ENCODE measurements around the gene SCML1.
"Not testable (repeated sequence)": the region's sequence is repeated elsewhere in the genome, so short reads cannot be mapped to it uniquely, and the experiment has no call there.

The SCML1 gene

GRCh38 chrX:17769701-17770269 lies 32.5 kb downstream of the SCML1 start:
- no peak for DNase-seq (ENCODE audit: low read depth)
- no peak for TF ChIP-seq CTCF (IDR thresholded peaks at IDR 0.05; ENCODE audit: control insufficient read depth, insufficient read depth, low read depth, low read length, missing control alignments)
- no peak overlapping the region for H3K4me3 ChIP-seq (ENCODE audit: control insufficient read depth, low read depth, low read length)

GRCh38 chrX:17773221-17773876 lies 36.1 kb downstream of the SCML1 start:
- DNase-seq (ENCODE audit: low read depth), result no peak
- TF ChIP-seq CTCF (IDR thresholded peaks at IDR 0.05; ENCODE audit: control insufficient read depth, insufficient read depth, low read depth, low read length, missing control alignments), result no peak
- no peak overlapping the region for H3K4me3 ChIP-seq (ENCODE audit: control insufficient read depth, low read depth, low read length)

- no peak for DNase-seq (ENCODE audit: low read depth)
- no peak overlapping the region for H3K4me3 ChIP-seq (ENCODE audit: control insufficient read depth, low read depth, low read length)
- TF ChIP-seq CTCF (IDR thresholded peaks at IDR 0.05; ENCODE audit: control insufficient read depth, insufficient read depth, low read depth, low read length, missing control alignments), result no peak
Observed at GRCh38 chrX:17774053-17774452, 36.8 kb downstream of the SCML1 start.

GRCh38 chrX:17778997-17779396 lies 41.7 kb downstream of the SCML1 start:
- DNase-seq (ENCODE audit: low read depth), result no peak
- TF ChIP-seq CTCF (IDR thresholded peaks at IDR 0.05; ENCODE audit: control insufficient read depth, insufficient read depth, low read depth, low read length, missing control alignments), result no peak
- H3K4me3 ChIP-seq (ENCODE audit: control insufficient read depth, low read depth, low read length), result no peak overlapping the region

GRCh38 chrX:17779434-17779833 lies 42.1 kb downstream of the SCML1 start:
- H3K4me3 ChIP-seq (ENCODE audit: control insufficient read depth, low read depth, low read length), result no peak overlapping the region
- no peak for TF ChIP-seq CTCF (IDR thresholded peaks at IDR 0.05; ENCODE audit: control insufficient read depth, insufficient read depth, low read depth, low read length, missing control alignments)
- DNase-seq (ENCODE audit: low read depth), result no peak

GRCh38 chrX:17786554-17787347 lies 49.5 kb downstream of the SCML1 start:
- not testable (repeated sequence) for DNase-seq (ENCODE audit: low read depth); H3K4me3 ChIP-seq (ENCODE audit: control insufficient read depth, low read depth, low read length)

- no peak for TF ChIP-seq CTCF (IDR thresholded peaks at IDR 0.05; ENCODE audit: control insufficient read depth, insufficient read depth, low read depth, low read length, missing control alignments)
- no peak overlapping the region for H3K4me3 ChIP-seq (ENCODE audit: control insufficient read depth, low read depth, low read length)
Observed at GRCh38 chrX:17787557-17787956, 50.3 kb downstream of the SCML1 start.

More at GRCh38 chrX:17787557-17787956, 50.3 kb downstream of the SCML1 start:
- DNase-seq (ENCODE audit: low read depth), result no peak

Measured in AG09309 (cell line).